ENCODE data around the gene NUDT8.
"Not testable (repeated sequence)": the region's sequence is repeated elsewhere in the genome, so short reads cannot be mapped to it uniquely, and the experiment has no call there.

NUDT8 gene

GRCh38 chr11:67659651-67660165, 30.0 kb upstream of the NUDT8 start:
- DNase-seq = not testable (repeated sequence)

GRCh38 chr11:67657300-67657699, 27.6 kb upstream of the NUDT8 start:
- no peak for DNase-seq

GRCh38 chr11:67656278-67656922, 26.7 kb upstream of the NUDT8 start:
- DNase-seq = no peak

GRCh38 chr11:67654225-67654624, 24.5 kb upstream of the NUDT8 start:
- DNase-seq = no peak

GRCh38 chr11:67652965-67653845, 23.5 kb upstream of the NUDT8 start:
- DNase-seq = no peak

GRCh38 chr11:67651976-67652781, 22.4 kb upstream of the NUDT8 start:
- no peak for DNase-seq

GRCh38 chr11:67649634-67650510, 20.1 kb upstream of the NUDT8 start:
- no peak for DNase-seq

GRCh38 chr11:67648796-67649613, 19.3 kb upstream of the NUDT8 start:
- no peak for DNase-seq

GRCh38 chr11:67648140-67648795, 18.5 kb upstream of the NUDT8 start:
- no peak for DNase-seq

GRCh38 chr11:67647471-67647870, 17.7 kb upstream of the NUDT8 start:
- DNase-seq = no peak

GRCh38 chr11:67646535-67647336, 17.0 kb upstream of the NUDT8 start:
- no peak for DNase-seq

GRCh38 chr11:67645521-67646461, 16.1 kb upstream of the NUDT8 start:
- no peak for DNase-seq

- DNase-seq = no peak
Observed at GRCh38 chr11:67644472-67645418, 15.0 kb upstream of the NUDT8 start.

- no peak for DNase-seq
Observed at GRCh38 chr11:67644042-67644441, 14.3 kb upstream of the NUDT8 start.

GRCh38 chr11:67642173-67643120, 12.7 kb upstream of the NUDT8 start:
- no peak for DNase-seq
